Gastrocnemius medialis (tissue), 4 donors: ENCODE data around the gene SPG21. TPM values are rescaled to one million over a fixed set of nuclear protein-coding genes. Genes with fewer than 3 reads are reported as not detected.

Source experiments
- ATAC-seq, 2 donors: fragments of 150-250 bp; one replicate each; pipeline ENCODE4 v1.9.1; 2016
- DNase-seq, 2 donors: peaks; one replicate each; pipeline ENCODE4 v3.0.0-alpha.2; 2019
- H3K27ac ChIP-seq, 4 donors: fragments of 200-600 bp; sonication (generic); 1 replicate in 1 of 4; 2 replicates in 3 of 4; pipeline ENCODE4 v1.5.1; 2016 to 2018; ENCODE audit warnings: mild to moderate bottlenecking in 2 of 4, moderate library complexity in 1 of 4
- H3K27me3 ChIP-seq, 3 donors: fragments of 200-600 bp; sonication (generic) in 2 of 3; 1 replicate in 1 of 3; 2 replicates in 2 of 3; pipeline versions ENCODE4 v1.5.1 to v1.6.0; 2016 to 2019; ENCODE audit warnings: mild to moderate bottlenecking in 1 of 3, moderate library complexity in 1 of 3
- H3K36me3 ChIP-seq, 2 donors: fragments of 200-600 bp; sonication (generic) in 1 of 2; one replicate each; pipeline ENCODE4 v1.5.1; 2017 to 2018
- H3K4me1 ChIP-seq, 2 donors: fragments of 200-600 bp; sonication (generic) in 1 of 2; one replicate each; pipeline ENCODE4 v1.5.1; 2016 to 2017; ENCODE audit warnings: mild to moderate bottlenecking in 2 of 2
- H3K4me3 ChIP-seq, 4 donors: fragments of 200-600 bp; sonication (generic) in 3 of 4; 1 replicate in 1 of 4; 2 replicates in 3 of 4; pipeline ENCODE4 v1.5.1; 2016 to 2019; ENCODE audit warnings: mild to moderate bottlenecking in 2 of 4
- H3K9me3 ChIP-seq, 3 donors: fragments of 200-600 bp; sonication (generic) in 2 of 3; 1 replicate in 1 of 3; 2 replicates in 2 of 3; pipeline ENCODE4 v1.5.1; 2016 to 2019
- POLR2A ChIP-seq, 2 donors: fragments of 450-650 bp; IDR thresholded peaks; one replicate each; pipeline ENCODE4 v1.6.1; 2017; ENCODE audit warnings: antibody characterized with exemption in 2 of 2, mild to moderate bottlenecking in 2 of 2, moderate library complexity in 2 of 2
- in situ Hi-C, 4 donors: fragments of 200-750 bp; cut with MboI; loops; one replicate each; pipeline versions ENCODE4 v1.15.0 to v1.8.0; 2017; ENCODE audit warnings: low sequenced_read_pairs in 4 of 4
- intact Hi-C: fragments of 100-400 bp; cut with DNase I; formaldehyde crosslinking; loops from one replicate; pipeline ENCODE4 v1.15.1; 2023; ENCODE audit warnings: low total_unique reads
- total RNA-seq, 4 donors: library from RNA; depleted of rRNA; stranded (reverse); fragments of >200 nt; gene quantifications; one replicate each; pipeline versions ENCODE4 v1.1.0 to v1.2.3, GENCODE V29; 2016
- TF ChIP-seq, protein P1 (sequence below), 5 experiments: fragments of 450-650 bp in 3 of 5; fragments of 200-600 bp in 2 of 5; sonication (generic) in 2 of 5; IDR thresholded peaks in 4 of 5; conservative IDR thresholded peaks in 1 of 5; 1 replicate in 4 of 5; 2 replicates in 1 of 5; pipeline ENCODE4 v1.5.1; 2016 to 2019; ENCODE audit warnings: antibody characterized with exemption in 5 of 5, mild to moderate bottlenecking in 3 of 5, moderate library complexity in 3 of 5

SPG21 gene
- total RNA-seq, 4 donors from 2014 or later: 61.9 to 84.4 (median 72.5) TPM

DNA sequence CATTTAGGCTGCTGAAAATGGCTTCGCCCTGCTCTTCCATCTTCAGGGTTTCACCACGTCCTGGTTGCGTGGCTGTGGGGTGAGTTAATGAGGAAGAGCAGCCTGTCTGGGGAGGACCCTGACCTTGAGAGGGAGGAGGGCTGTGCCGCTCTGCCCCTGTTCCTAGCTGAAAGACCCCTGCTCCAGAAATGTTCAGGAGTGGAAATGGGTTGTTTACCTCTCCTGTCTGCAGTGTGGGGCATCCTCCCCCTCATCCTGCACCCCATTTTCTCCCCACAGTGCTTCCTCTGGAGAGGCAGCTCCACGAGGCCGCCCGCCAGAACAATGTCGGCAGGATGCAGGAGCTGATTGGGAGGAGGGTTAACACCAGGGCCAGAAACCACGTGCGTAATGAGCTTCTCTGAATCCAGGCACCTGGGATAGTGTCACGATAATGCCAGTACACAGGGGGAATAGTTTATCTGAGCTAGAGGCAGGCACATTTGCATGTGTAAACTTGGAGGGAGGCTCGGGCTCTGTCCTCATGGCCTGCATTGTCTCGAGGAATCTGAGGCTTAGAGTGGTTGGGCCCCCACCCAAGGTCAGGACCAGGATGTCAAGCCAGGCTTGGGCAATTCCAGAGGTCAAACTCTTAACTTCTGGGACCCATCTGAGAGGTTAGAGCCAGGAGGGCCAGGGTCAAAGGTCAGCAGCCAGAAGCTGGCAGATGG is 74.0 kb downstream of the SPG21 start:
- H3K4me3 ChIP-seq: no peak overlapping the region
- H3K4me1 ChIP-seq: no peaks in the 10 kb centered on the region
- TF ChIP-seq POLR2A (IDR thresholded peaks at IDR 0.05): no peak
- TF ChIP-seq, protein P1, sequence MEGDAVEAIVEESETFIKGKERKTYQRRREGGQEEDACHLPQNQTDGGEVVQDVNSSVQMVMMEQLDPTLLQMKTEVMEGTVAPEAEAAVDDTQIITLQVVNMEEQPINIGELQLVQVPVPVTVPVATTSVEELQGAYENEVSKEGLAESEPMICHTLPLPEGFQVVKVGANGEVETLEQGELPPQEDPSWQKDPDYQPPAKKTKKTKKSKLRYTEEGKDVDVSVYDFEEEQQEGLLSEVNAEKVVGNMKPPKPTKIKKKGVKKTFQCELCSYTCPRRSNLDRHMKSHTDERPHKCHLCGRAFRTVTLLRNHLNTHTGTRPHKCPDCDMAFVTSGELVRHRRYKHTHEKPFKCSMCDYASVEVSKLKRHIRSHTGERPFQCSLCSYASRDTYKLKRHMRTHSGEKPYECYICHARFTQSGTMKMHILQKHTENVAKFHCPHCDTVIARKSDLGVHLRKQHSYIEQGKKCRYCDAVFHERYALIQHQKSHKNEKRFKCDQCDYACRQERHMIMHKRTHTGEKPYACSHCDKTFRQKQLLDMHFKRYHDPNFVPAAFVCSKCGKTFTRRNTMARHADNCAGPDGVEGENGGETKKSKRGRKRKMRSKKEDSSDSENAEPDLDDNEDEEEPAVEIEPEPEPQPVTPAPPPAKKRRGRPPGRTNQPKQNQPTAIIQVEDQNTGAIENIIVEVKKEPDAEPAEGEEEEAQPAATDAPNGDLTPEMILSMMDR (IDR thresholded peaks at IDR 0.05 in 4 of 5, conservative IDR thresholded peaks at IDR 0.05 in 1 of 5): no peak
- no peak for DNase-seq
- in situ Hi-C loops: loop anchor here in 1 of 4 donors (25.0 kb wide), 1 partner anchor 178 kb away; no protein-coding TSS in a partner anchor
- ATAC-seq: no peak
- H3K27me3 ChIP-seq: peaks cover 0 to 9% (median 2%) of the 10 kb centered on the region in 3 donors
- H3K9me3 ChIP-seq: no peaks in the 10 kb centered on the region
- intact Hi-C loops: no loop called here
- H3K36me3 ChIP-seq: no peaks in the 10 kb centered on the region
- H3K27ac ChIP-seq: no peak overlapping the region

Other genes starting within 250 kb of the SPG21 start
- gene RBPMS2, start 214.3 kb downstream of the SPG21 start, total RNA-seq: under 1 TPM; 0.11 to 0.61 (median 0.35) TPM
- gene PIF1, start 164.3 kb downstream of the SPG21 start, total RNA-seq: under 1 TPM in 2 of 4 donors, not detected in 2; 0.17 to 0.26 TPM
- gene PLEKHO2, start 148.0 kb downstream of the SPG21 start, total RNA-seq: 1 to 10 TPM; 2.0 to 5.4 (median 3.3) TPM
- under 1 TPM in 3 of 4 donors, not detected in 1; 0.11 to 0.39 (median 0.36) TPM for gene ANKDD1A, start 78.0 kb downstream of the SPG21 start, total RNA-seq
- gene MTFMT, start 39.7 kb upstream of the SPG21 start, total RNA-seq: 10 to 100 TPM; 17.3 to 34.0 (median 27.9) TPM
- not detected for gene SLC51B, start 55.5 kb upstream of the SPG21 start, total RNA-seq
- 1 to 10 TPM; 2.8 to 8.2 (median 5.4) TPM for gene RASL12, start 78.1 kb upstream of the SPG21 start, total RNA-seq
- 1 to 10 TPM in 2 of 4 donors, under 1 TPM in 2; 0.46 to 1.4 (median 1.1) TPM for gene KBTBD13, start 86.8 kb upstream of the SPG21 start, total RNA-seq
- gene UBAP1L, start 125.3 kb upstream of the SPG21 start, total RNA-seq: 1 to 10 TPM in 2 of 4 donors, under 1 TPM in 2; 0.65 to 3.3 (median 1.4) TPM
- 10 to 100 TPM; 10.4 to 15.7 (median 12.4) TPM for gene PDCD7, start 143.9 kb upstream of the SPG21 start, total RNA-seq
- gene CLPX, start 195.4 kb upstream of the SPG21 start, total RNA-seq: 100 to 1,000 TPM in 1 of 4 donors, 10 to 100 TPM in 3; 49.3 to 116 (median 63.3) TPM
- gene CILP, start 221.6 kb upstream of the SPG21 start, total RNA-seq: 10 to 100 TPM in 3 of 4 donors, 1 to 10 TPM in 1; 5.4 to 49.9 (median 41.6) TPM